GM12875 (cell line): ENCODE results near the gene CMPK1.

Source experiments
- H3K4me3 ChIP-seq: one replicate; pipeline ENCODE4 v1.5.1; 2011; ENCODE audit warnings: low read depth, low read length, control low read depth
- CTCF ChIP-seq: IDR thresholded peaks from 2 replicates; pipeline ENCODE4 v1.5.1; 2011; ENCODE audit warnings: low read depth, mild to moderate bottlenecking, control low read depth, inconsistent platforms, low read length, moderate library complexity, borderline replicate concordance; ENCODE audit not compliant: insufficient read depth

The CMPK1 gene

GRCh38 chr1:47371016-47371517 lies 37.5 kb downstream of the CMPK1 start:
- no peak for TF ChIP-seq CTCF
- no peak overlapping the region for H3K4me3 ChIP-seq

- no peak for TF ChIP-seq CTCF
Observed at GRCh38 chr1:47374501-47374900, 40.9 kb downstream of the CMPK1 start.

GRCh38 chr1:47378147-47378546 lies 44.6 kb downstream of the CMPK1 start:
- TF ChIP-seq CTCF, result no peak
- H3K4me3 ChIP-seq, result no peak overlapping the region

More at GRCh38 chr1:47374501-47374900, 40.9 kb downstream of the CMPK1 start:
- H3K4me3 ChIP-seq, result no peak overlapping the region

GRCh38 chr1:47380699-47381098 lies 47.1 kb downstream of the CMPK1 start:
- no peak for TF ChIP-seq CTCF
- H3K4me3 ChIP-seq, result no peak overlapping the region

GRCh38 chr1:47382399-47382983 lies 48.9 kb downstream of the CMPK1 start:
- TF ChIP-seq CTCF, result no peak
- H3K4me3 ChIP-seq, result no peak overlapping the region

GRCh38 chr1:47384083-47384482 lies 50.5 kb downstream of the CMPK1 start:
- TF ChIP-seq CTCF, result no peak
- H3K4me3 ChIP-seq, result no peak overlapping the region

- no peak overlapping the region for H3K4me3 ChIP-seq
Observed at GRCh38 chr1:47385020-47385419, 51.4 kb downstream of the CMPK1 start.

More at GRCh38 chr1:47385020-47385419, 51.4 kb downstream of the CMPK1 start:
- TF ChIP-seq CTCF, result no peak
